ENCODE results near the gene ZNF804A. TPM values are rescaled to one million over a fixed set of nuclear protein-coding genes. Genes with fewer than 3 reads are reported as not detected.

Gene ZNF804A
- total RNA-seq, 1 donor from 2014 or later, result 0.07 TPM

DNA sequence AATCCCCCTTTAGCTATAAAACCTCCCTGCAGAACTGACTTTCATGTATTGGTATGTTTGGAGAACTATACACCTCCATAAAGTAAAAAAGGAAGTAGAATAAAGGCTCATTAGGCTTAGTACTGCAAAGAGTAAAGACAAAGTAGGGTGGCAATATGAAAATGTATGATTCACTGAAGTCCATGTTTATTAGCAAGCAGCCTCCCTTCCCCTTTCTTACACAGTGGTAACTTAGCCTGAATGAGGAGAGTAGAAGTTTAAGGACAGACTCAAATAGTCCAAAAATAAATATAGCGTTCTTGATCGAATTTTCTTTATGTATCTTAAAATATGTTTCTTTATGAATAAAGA is 1.5 kb downstream of the ZNF804A start:
- intact Hi-C loops (cut with micrococcal nuclease), result no loop called here
- no peak for DNase-seq
- ATAC-seq, result no peak

DNA sequence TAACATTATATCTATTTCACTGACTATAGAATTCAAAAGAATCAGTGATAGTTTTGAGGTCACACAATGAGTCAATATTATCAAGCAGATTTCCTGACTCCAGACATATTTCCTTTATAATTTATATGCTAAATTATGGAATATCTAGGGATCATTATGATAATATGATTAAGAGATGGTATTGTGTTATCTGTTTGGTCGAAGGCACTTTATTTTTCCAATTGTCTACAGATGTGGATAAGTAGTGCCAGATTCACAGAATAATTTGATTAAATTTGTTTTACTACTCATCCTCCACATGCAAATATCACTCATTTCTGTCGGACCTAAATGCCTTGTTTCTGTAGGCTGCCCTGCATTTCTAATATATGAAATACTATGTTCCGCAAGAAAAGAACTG is 4.4 kb downstream of the ZNF804A start:
- intact Hi-C loops (cut with micrococcal nuclease), result no loop called here
- no peak for ATAC-seq
- DNase-seq, result no peak

DNA sequence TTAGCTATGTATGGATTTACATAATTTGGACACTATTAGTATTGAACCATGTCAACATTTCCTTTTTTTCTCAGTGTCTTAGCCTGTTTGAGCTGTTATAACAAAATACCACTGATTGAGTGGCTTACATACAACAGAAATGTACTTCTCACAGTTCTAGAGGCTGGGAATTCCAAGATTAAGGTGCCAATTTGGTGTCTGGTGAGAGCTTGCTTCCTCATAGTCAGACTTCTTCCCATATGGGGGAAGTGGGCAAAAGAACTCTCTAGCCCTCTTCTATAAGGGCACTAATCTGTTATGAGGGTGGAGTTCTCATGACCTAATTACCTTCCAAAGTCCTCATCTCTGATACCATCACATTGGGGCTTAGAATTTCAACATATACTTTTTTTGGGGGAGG is 12.6 kb downstream of the ZNF804A start:
- intact Hi-C loops (cut with micrococcal nuclease), result no loop called here
- ATAC-seq (no peak), DNase-seq (no peak)

DNA sequence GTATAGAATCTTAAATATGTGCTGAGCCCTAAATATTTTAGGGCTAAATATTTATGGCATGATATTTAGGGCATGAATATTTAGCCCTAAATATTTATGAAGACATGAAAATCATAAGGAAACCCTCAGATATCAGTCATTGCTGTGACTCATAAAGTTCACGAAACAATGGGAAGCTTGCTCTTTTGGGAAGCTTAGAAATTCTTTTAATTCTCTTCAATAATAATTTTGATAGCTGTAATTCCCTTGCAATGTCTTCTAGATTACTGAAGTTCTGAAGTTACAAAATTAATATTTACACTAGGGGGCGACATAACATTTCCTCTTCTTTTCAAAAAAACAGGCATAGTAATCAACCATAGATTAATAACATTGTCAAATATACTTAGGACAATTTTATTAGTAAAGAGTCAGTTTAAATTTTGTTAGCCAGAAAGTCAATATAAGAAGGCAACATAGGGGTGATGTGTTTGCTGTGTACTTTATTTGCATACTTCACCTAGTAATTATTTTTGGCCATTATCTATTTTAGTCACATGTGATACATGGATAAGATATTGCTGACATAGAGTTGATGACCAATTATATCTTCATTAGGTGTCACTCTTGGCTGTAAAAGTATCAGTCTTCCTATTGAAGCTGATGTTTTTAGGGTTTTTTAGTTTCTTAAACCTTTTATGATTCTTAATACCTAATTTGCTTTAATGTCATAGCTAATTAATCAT is 13.2 kb downstream of the ZNF804A start:
- DNase-seq (no peak), ATAC-seq (no peak)
- intact Hi-C loops (cut with micrococcal nuclease), result no loop called here

GRCh38 chr2:184620367-184620766 is 22.0 kb downstream of the ZNF804A start:
- no peak for ATAC-seq
- no peak for DNase-seq
- intact Hi-C loops (cut with micrococcal nuclease), result no loop called here

- DNase-seq (no peak), ATAC-seq (no peak)
- intact Hi-C loops (cut with micrococcal nuclease), result no loop called here
Measured at GRCh38 chr2:184624311-184624710, 26.0 kb downstream of the ZNF804A start.

DNA sequence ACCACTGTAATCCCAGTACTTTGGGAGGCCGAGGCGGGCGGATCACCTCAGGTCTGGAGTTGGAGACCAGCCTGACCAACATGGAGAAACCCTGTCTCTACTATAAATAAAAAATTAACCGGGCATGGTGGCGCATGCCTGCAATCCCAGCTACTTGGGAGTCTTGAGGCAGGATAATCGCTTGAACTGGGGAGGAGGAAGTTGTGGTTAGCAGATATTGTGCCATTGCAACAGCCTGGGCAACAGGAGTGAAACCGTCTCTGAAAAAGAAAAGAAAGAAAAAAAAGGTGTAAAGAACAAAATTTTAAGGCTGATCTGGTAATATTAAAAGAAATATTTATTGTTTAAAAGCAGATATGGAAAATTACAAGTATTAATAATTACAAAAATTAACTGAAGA is 29.7 kb downstream of the ZNF804A start:
- intact Hi-C loops (cut with micrococcal nuclease), result no loop called here
- ATAC-seq, result no peak
- no peak for DNase-seq

- intact Hi-C loops (cut with micrococcal nuclease), result no loop called here
- ATAC-seq, result no peak
- no peak for DNase-seq
Measured at GRCh38 chr2:184633726-184634125, 35.4 kb downstream of the ZNF804A start.

DNA sequence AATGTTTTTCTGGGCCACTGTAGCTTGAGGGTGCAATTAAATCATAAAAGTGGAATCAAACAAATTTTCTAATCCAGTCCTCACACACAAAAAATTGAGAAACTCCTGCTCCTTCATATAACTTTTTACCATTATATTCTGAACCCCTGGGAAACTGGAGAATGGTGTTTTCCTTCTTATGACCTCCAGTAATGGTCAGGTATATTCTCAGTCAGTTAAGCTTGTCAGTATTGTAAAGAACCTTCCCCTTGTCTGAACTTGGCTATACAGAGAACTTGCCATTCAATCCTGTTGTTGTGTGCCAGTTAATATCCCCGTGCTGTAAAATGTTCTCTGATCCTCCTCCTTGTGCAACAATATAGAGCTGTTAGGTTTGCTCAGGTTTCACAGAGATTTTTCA is 39.5 kb downstream of the ZNF804A start:
- intact Hi-C loops (cut with micrococcal nuclease), result no loop called here
- no peak for ATAC-seq

GRCh38 chr2:184644685-184645084 is 46.4 kb downstream of the ZNF804A start:
- DNase-seq (no peak), ATAC-seq (no peak)
- intact Hi-C loops (cut with micrococcal nuclease), result no loop called here

More for the DNA sequence above, 39.5 kb downstream of the ZNF804A start:
- no peak for DNase-seq

DNA sequence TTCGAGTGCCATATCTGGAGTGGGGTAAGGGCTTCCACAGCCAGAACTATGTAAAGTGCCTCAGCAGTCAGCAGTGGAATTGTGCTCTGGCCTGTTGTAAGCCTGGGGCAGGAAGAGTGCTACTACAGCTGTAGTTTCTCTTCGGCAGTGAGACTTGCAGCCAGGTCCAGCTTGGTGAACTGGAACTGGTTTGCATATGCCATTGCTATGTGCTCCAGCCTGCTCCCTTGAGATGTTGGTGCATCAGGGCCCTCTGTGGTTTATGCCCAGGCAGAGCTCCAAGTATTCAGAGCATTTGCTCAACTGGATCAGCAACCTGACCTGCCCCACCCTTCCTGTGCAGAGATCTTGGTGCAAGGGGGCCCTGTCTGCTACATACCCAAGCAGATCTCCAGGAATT is 47.8 kb downstream of the ZNF804A start:
- no peak for ATAC-seq
- intact Hi-C loops (cut with micrococcal nuclease), result no loop called here
- DNase-seq, result no peak

DNA sequence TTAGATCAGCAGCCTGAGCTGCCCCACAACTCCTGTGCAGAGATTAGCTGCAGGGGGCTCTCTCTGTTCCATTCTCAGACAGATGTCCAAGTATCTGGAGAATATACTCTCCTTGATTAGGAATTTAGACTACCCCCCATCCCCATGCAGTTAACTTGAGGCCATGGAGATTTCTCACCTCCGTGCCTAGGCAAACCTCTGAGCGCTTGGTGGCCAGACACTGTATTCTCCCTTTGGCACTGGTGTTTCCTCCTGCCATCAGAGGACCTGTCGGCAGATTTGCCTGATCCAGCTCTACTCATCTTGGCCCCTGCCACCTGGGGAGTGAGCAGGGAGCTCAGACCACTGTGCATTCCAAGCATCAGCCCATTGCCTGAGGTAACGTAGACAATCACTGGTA is 48.3 kb downstream of the ZNF804A start:
- intact Hi-C loops (cut with micrococcal nuclease), result no loop called here
- DNase-seq (no peak), ATAC-seq (no peak)

- intact Hi-C loops (cut with micrococcal nuclease), result no loop called here
- ATAC-seq (no peak), DNase-seq (no peak)
Measured at GRCh38 chr2:184654945-184655344, 56.6 kb downstream of the ZNF804A start.

DNA sequence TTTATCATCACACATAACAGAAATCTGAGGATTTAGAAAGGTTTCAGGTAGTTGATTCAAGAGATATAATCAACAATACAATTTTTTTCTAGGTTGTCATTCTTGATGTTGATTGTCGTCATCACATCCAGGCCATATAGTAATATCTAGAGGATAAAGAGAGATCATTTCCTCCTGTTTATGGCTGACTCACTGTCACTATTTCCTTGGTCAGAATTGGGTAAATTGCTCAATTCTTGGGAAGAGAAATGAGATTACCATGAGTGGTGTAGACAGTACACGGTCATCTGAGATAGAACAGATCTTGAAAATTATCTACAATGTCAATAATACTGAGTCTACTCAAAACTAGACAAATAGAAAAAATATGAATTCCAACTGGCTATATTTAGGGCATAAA is 78.8 kb downstream of the ZNF804A start:
- DNase-seq (no peak), ATAC-seq (no peak)
- intact Hi-C loops (cut with micrococcal nuclease), result no loop called here

GRCh38 chr2:184679219-184680018 is 81.1 kb downstream of the ZNF804A start:
- no peak for ATAC-seq
- DNase-seq, result no peak
- intact Hi-C loops (cut with micrococcal nuclease), result no loop called here

- ATAC-seq (no peak), DNase-seq (no peak)
Measured at GRCh38 chr2:184680825-184681224, 82.5 kb downstream of the ZNF804A start.

DNA sequence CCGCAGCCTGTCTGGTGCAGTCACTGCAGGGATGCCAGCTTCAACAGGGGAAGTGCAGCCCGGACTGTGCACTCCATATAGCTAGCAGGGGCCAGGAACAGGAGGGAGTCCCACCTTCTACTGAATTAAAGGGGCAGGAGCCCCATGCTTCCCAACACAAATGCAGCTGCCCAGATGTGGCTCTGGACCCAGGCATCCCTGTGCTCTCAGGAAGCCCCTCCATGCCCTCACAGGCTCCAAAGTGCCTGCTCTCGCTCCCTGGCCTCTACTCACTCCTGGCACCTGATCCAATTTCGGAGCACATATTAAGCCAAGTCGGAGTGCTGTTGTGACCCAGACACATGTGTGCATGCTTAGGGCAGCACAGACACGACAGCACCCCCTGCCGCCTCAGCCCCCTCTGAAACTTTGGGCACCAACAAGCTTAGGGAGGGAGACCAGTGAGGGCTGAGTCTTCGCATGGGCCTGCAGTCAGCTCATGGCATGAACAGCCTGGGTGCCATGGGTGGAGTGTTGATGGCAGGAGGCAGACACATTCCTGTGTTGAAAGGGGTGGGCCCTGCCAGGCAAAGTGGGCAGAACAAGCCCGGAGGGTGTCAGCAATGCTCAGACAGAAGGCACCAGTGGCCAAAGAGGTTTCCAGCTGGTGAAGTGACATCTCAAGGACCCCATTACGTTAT is 83.5 kb downstream of the ZNF804A start:
- intact Hi-C loops (cut with micrococcal nuclease), result no loop called here
- DNase-seq (no peak), ATAC-seq (no peak)

More at GRCh38 chr2:184680825-184681224, 82.5 kb downstream of the ZNF804A start:
- intact Hi-C loops (cut with micrococcal nuclease), result no loop called here

- intact Hi-C loops (cut with micrococcal nuclease), result no loop called here
- DNase-seq, result no peak
- ATAC-seq, result no peak
Measured at GRCh38 chr2:184683911-184684310, 85.6 kb downstream of the ZNF804A start.

GRCh38 chr2:184685999-184686841 is 87.9 kb downstream of the ZNF804A start:
- DNase-seq (no peak), ATAC-seq (no peak)
- intact Hi-C loops (cut with micrococcal nuclease), result no loop called here

Measured in left ventricle myocardium superior (tissue), 1 donor.